Hematopoietic multipotent progenitor cell (in vitro differentiated cells): Measurements from ENCODE around the gene AGTPBP1. TPM values are rescaled to one million over a fixed set of nuclear protein-coding genes. Genes with fewer than 3 reads are reported as not detected.
A peak's percentile ranks its signal among the peaks of the same experiment; 100 is the strongest.

Experiments used
- DNase-seq, 3 donors: peaks; one replicate each; pipeline ENCODE4 v3.0.0-alpha.2; 2011 to 2015; ENCODE audit warnings: low read depth in 2 of 3, low spot score in 2 of 3
- total RNA-seq: library from RNA; depleted of rRNA; stranded (reverse); fragments of >200 nt; gene quantifications from one replicate; pipeline ENCODE4 v1.2.3, GENCODE V29; 2012

AGTPBP1 gene
- total RNA-seq, 1 donor = 11.3 TPM

GRCh38 chr9:85543196-85543595 is 198.6 kb downstream of the AGTPBP1 start:
- no peak for DNase-seq

GRCh38 chr9:85541876-85542275 is 199.9 kb downstream of the AGTPBP1 start:
- no peak for DNase-seq

- DNase-seq = no peak
Measured at GRCh38 chr9:85536514-85536913, 205.2 kb downstream of the AGTPBP1 start.

- DNase-seq = no peak
Measured at GRCh38 chr9:85536076-85536475, 205.7 kb downstream of the AGTPBP1 start.

- DNase-seq = no peak
Measured at GRCh38 chr9:85534340-85534739, 207.4 kb downstream of the AGTPBP1 start.

GRCh38 chr9:85533538-85533937 is 208.2 kb downstream of the AGTPBP1 start:
- DNase-seq = no peak

- DNase-seq = no peak
Measured at GRCh38 chr9:85530721-85531120, 211.0 kb downstream of the AGTPBP1 start.

GRCh38 chr9:85528607-85529006 is 213.1 kb downstream of the AGTPBP1 start:
- no peak for DNase-seq

GRCh38 chr9:85528142-85528541 is 213.6 kb downstream of the AGTPBP1 start:
- no peak for DNase-seq

- DNase-seq = no peak
Measured at GRCh38 chr9:85527331-85528020, 214.3 kb downstream of the AGTPBP1 start.

GRCh38 chr9:85524531-85524930 is 217.2 kb downstream of the AGTPBP1 start:
- DNase-seq = no peak

GRCh38 chr9:85523202-85523601 is 218.6 kb downstream of the AGTPBP1 start:
- no peak for DNase-seq

GRCh38 chr9:85522459-85523092 is 219.2 kb downstream of the AGTPBP1 start:
- DNase-seq = peak in 2 of 3 donors; percentile 9 to 22

- no peak for DNase-seq
Measured at GRCh38 chr9:85521371-85522197, 220.2 kb downstream of the AGTPBP1 start.

GRCh38 chr9:85516976-85517637 is 224.6 kb downstream of the AGTPBP1 start:
- no peak for DNase-seq

GRCh38 chr9:85516455-85516854 is 225.3 kb downstream of the AGTPBP1 start:
- no peak for DNase-seq

GRCh38 chr9:85515021-85515420 is 226.7 kb downstream of the AGTPBP1 start:
- no peak for DNase-seq

- DNase-seq = no peak
Measured at GRCh38 chr9:85514256-85514655, 227.5 kb downstream of the AGTPBP1 start.

GRCh38 chr9:85511746-85512145 is 230.0 kb downstream of the AGTPBP1 start:
- DNase-seq = no peak

- no peak for DNase-seq
Measured at GRCh38 chr9:85510830-85511504, 230.8 kb downstream of the AGTPBP1 start.

- DNase-seq = no peak
Measured at GRCh38 chr9:85508616-85509015, 233.1 kb downstream of the AGTPBP1 start.
